Cortex of kidney (tissue), 1 donor: Measurements from ENCODE around the gene CASK.
"Not testable (repeated sequence)": the region's sequence is repeated elsewhere in the genome, so short reads cannot be mapped to it uniquely, and the experiment has no call there.

Experiments
- DNase-seq: peaks from one replicate; lab custom pipeline; 2025; lab: John Stamatoyannopoulos, UW

CASK gene

DNA sequence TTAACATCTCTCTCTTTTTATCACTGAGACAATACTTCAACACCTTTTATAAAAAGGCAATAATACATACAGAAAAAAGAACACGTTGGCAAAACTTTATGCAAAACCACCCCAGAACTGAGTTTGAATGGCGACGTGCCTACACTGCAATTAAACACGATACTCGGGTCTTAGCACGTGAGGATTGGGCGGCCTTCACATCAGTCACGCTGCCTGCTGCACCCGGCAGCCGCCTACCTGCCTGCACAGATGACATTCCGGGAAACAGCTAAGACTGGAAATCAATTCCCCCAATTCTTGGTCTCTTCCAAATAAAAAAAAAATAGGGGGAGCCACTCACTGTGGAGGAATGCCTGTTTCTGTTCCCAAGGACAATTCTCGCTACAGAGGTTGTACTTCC is 408.0 kb downstream of the CASK start:
- DNase-seq, result no peak

DNA sequence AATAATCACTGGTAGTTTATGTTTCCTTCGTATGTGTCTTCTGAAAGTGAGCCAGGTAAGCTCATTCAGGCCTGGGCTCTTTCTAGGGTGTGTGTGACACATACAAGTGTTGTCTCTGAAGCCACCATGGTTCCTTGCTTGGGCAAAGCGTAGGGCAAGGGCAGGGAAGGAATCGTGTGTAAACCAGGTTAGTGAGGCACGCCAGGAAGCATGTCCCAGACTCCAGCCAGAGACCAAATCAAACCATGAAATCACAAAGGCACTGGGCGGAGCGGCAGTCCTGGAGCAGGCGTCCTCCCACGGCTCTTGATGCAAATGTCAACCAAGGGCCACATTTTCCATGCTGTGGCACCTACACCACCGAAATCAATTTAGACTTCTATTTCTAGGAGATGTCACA is 409.2 kb downstream of the CASK start:
- no peak for DNase-seq

DNA sequence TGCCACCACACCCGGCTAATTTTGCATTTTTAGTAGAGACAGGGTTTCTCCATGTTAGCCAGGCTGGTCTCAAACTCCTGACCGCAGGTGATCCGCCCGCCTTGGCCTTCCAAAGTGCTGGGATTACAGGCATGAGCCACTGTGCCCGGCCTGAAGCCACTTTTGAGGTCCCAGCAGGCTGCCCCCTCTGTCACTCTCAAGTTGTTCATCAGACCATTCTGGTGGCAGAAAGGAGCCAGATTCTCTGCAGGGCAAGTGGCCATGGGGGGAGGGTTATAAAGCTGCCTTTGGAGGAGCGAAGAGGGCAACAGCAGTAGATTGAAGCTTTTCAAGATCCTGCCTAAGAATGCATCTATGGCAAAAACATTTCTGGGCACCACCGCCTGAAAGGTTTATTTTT is 410.5 kb downstream of the CASK start:
- DNase-seq, result not testable (repeated sequence)

DNA sequence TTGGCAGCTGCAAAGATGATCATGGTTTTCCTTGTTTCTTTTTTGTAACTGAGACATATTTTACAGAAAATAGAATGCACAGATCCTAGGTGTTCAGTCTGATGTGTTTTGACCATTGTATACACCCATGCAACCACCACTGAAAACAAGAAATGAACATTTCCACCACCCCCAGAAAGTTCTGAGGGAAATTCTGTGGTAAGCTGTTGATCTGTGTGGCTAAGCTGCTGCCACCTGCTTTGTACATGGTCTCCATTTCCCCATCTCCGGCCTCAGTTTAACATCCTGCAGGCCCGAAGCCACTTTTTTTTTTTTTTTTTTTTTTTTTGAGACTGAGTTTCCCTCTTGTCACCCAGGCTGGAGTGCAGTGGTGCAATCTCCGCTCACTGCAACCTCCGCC is 411.0 kb downstream of the CASK start:
- no peak for DNase-seq

DNA sequence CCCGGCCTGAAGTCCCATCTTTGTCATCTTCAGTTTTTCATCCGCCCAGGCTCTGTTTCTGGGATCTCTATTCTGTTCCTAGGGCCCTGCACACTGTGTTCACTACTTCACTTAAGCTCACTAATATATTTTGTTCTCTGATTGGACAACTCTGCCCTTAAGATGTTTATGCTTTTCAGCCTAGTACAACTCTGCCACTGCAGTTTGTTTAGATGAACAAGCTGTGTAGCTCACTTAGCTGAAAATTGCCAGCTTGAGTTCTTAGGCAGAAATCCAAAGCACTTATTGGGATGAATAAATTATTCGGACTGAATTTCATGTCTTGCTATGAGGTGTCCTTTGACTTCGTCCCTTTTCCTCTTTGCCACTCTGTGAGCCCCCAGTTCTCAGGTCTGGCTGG is 415.4 kb downstream of the CASK start:
- no peak for DNase-seq

DNA sequence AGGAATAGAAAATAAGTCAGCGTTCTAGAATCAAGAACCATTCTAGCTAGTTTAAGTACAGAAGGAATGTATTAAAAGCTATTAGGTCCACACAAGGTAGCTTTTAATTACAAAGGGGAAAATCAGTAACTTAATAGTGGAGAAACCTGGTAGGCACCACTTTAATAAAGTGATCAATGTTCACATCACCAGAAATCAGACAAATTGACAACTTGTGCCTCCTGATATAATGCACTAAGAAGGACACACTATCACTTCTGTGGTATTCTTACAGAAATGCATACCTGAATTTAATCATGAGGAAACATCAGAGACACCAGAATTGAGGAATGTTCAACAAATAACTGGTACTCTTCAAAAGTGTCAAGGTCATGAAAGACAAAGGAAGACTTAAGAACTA is 421.4 kb downstream of the CASK start:
- no peak for DNase-seq

DNA sequence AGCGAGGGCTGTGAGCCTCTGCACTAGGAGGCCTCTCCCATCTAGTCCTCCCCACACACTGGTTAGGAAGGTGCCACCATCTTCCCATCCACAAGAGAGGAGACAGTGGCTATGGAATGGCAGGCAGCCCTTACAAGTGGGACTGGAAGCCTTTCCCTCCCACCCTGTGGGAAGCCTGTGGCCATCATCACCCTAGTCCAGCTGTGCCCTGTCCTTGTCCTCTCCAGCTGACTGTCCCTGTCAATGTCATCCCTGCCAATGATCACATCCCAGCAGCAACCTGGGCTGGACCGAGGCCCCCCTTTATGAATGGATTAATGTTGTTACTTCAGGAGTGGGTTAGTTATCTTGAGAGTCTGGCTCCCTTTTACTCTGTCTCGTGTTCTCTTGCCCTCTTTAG is 423.4 kb downstream of the CASK start:
- DNase-seq, result no peak

DNA sequence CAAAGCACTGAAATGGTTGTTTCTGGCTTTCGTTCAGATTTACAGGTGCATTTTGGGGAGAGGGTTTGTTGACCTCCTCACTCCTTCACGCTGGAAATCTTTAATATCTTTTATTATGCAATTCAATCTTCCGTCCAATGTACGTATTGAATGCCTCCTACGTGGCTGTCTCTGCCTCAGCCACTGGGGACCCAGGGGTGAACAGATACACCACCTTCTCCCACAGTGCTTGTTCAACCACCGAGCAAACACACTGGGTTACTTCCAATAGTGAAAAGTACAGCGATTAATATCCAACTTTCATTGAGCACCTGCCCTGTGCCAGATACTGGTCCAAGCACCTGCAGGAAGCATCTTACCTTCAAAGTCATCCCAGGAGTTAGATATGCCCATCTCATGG is 424.2 kb downstream of the CASK start:
- no peak for DNase-seq

DNA sequence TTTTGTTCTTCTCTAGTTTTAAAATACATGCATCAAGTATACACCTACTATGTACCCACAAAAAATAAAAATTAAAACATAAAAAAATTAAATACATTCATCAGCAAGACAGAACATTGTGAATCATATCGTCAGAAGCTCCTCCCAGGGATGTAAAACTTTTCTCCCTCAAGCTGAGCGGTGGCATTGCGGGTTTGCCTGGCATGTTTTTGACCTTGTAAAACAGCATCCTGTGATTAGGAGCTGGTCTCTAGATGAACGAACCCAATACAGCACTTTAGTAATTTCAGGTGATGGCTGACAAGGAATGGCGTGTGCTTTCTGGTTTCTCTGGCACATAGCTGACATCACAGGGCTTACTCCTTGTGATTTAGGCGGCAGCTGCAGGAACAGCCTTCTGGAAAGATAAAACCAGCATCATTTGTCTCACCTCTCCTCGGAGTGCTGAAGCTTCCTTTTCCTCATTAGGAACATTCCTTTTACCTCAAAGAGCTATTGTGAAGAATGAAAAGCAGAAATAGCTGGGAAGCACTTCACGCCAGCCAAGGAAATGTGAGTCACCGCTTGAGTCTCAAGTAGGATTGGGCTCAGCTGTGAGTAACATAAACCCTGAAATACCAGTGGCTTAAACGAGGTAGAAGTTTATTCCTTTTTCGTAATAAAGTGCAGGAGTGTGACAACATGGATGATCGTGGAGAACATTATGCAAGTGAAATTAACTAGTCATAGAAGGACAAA is 431.9 kb downstream of the CASK start:
- no peak for DNase-seq

DNA sequence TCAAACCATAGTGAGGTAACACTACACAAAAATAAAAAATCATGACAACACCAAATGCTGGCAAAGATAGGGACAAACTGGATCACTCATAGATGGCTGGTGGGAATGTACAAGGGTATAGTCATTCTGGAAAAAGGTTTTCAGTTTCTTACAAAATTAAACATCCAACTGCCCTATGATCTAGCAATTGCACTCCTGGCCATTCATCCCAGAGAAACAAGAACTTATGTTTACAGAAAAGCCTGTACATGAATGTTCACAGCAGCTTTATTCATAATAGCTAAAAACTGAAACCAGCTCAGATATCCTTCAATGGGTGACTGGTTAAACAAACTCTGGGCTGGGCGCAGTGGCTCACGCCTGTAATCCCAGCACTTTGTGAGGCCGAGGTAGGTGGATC is 432.9 kb downstream of the CASK start:
- no peak for DNase-seq

DNA sequence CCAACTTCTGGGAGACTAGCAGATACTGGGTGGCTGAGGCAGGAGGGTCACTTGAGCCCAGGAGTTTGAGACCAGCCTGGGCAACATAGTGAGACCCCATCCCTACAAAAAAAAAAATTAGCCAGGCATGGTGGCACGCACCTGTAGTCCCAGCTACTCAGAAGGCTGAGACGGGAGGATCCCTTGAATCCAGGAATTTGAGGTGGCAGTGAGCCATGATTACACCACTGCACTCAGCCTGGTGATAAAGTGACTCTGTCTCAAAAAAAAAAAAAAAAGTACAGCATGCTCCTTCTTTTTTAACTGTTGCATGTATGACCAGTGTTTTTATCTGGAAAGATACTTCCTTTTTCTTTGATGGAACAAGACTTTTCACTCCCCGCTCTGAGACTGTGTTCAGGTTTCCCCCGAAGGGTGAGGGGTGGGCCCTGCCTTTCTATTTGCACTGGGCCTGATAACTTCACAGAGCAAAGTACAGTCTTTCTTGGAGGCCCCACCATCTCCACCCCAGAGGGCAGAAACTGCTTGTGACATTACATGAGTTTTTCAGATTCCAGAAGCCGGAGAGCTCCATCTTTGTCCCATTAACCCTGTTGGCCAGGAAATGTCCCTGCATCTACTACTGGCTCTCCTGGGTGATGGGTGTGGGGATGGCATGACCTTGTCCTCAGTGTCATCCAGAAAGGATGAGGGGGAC is 441.1 kb downstream of the CASK start:
- no peak for DNase-seq

DNA sequence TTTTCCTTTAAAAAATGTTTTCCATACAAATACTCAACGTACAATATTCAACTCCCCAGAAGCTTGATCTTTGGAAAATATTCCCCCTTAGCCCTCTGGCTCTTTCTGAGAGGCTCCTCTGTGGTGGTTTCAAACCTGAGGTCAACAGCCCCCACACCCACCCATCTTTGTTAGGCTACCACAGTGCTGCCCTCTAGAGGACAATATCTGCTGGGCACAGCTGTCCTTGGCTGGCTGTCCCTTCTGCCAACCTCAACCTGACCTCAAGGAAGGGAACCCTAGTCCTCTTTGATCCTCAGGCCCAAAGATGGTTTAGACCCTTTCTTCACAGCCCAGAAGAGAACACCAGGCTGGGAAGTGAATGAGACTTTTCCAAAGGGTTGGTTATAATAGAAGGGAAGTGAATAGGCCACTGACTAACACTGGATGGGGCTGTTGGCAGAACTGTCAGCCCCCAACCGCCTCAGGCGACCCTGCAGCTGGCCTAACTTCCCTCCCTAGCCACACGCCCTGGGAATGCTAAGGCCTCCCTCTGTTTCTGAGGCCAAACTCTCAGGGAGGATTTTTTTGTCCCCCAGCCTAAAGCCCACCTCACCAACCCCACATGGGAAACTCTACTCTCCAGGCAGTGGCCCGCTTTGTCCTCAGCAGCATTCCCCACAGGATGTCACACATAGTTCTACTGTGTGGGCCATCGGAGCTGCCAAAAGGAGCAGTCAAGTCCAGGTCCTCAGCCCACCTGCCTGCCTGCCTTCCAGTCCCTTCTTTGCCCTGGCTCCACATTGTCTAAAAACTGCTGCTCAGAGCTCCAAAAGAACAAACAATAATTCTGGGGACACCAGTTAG is 441.9 kb downstream of the CASK start:
- DNase-seq, result peak; percentile 3

DNA sequence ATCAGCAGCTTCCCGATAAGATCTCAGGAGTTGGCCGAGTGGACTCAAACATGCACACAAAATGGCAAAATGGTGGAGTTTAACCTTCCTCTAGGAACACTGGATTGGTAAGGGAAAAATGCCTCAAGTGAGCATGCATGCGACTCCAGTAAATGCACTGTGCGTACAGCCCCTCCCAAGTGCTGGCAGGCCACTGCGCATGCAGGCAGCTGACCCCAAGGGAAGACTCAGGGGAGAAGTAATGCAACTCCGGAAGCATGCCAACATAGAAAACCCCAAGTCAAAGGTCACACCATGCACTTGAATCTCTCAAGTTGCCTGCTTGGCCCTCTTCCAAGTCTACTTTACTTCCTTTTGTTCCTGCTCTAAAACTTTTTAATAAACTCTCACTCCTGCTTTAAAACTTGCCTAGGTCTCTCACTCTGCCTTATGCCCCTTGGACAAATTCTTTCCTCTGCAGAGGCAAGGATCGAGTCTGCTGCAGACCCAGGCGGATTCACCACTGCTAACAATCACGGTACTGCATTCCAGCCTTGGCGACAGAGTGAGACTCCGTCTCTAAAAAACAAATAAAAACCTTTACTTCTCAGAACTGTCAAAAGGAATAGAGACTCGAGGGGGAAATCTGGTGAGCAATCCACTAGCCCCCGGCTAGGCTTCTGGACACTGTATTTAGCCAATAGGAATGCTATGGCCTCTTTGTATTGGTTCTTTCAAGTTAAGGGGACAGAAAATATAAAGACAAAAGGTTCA is 442.7 kb downstream of the CASK start:
- DNase-seq, result no peak

DNA sequence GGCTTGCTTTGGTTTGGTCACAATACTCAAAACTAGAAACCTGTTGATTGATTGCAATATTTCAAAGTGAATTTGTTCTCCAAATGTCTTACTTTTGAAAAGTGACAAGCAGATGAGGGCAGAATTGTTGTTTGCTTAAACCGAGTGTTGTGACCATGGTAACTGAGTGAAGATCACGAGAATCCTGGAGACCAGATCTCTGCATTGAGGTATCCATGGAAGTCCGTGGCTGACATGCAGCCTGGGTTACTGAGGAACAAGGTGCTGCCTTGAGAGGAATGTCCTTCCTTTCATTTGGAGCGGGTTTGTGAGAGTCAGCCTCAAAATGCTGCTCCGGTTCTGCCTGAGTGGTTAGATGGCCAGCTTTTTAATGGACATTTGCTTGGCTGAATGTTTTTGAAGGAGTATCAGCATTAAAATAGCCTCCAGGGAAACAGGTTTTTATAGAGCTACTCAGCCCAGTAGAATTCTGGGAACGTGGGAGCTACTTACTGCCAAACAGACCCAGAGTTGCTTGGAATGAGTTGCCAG is 444.9 kb downstream of the CASK start:
- DNase-seq, result no peak

DNA sequence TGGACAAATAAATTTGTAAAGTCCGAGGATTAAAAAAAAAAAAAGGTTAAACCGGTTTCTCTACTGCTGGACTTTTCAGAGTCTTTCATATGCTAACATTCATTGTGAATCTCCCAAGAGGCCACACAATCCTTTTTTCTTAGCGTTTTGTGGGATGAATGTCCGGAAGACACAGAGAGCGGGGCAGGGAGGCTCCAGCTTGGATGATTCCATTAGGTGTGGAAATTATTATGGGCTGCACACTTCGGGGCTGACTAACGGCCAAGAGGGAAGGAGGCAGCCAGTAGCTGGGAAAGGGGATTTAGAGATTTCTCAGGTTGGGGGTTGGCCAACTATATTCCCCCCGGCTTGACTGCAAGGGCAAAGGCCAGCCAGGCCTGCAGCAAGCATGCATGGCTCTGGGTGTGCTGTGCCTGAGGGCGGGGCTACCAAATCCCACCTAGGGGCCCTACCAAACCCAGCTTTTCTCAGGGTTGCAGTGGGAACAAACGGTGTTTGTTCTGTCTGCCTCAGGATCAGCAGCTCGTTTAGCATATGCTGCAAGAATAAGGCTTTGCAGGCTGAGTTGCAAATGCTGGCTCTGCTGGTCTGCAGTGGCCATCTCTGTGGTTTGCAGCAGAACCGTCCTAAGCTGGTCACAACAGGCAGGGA is 447.6 kb downstream of the CASK start:
- DNase-seq, result no peak

DNA sequence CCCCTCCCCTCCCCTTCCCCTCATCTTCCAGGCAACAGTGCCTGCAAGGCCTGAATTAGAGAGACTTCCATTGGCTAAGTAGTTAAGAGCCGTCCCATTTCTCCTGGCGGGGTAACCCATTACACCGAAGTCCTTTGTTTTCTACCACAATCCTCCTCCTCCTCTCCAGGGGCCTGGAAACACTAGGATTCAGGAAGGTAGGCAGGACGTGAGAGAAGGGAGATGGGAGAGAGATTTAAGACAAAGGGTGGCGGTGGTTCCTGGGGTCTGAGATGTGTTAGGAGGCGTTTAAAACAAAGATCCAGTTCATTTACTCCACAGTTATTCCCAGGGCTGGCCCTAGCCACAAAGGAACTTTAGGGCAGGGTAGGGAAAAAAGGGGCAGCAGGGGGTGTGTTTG is 448.2 kb downstream of the CASK start:
- no peak for DNase-seq

DNA sequence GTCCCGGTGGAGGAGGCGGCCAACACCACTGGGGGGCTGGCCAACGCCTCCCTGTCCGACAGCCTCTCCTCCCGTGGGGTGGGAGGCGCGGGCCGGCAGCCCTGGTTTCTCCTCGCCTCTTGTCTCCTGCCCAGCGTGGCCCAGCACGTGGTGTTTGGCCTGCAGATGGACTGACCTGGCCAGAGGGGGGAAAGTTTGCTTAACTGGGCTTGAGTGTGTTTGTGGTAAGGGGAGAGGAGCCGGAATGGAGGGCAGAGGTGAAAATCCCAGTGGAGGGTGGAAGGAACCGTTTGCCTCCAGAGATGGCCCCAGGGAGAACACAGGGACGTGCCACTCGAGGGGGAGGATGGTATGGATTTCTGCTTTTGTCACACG is 448.6 kb downstream of the CASK start:
- DNase-seq, result no peak

DNA sequence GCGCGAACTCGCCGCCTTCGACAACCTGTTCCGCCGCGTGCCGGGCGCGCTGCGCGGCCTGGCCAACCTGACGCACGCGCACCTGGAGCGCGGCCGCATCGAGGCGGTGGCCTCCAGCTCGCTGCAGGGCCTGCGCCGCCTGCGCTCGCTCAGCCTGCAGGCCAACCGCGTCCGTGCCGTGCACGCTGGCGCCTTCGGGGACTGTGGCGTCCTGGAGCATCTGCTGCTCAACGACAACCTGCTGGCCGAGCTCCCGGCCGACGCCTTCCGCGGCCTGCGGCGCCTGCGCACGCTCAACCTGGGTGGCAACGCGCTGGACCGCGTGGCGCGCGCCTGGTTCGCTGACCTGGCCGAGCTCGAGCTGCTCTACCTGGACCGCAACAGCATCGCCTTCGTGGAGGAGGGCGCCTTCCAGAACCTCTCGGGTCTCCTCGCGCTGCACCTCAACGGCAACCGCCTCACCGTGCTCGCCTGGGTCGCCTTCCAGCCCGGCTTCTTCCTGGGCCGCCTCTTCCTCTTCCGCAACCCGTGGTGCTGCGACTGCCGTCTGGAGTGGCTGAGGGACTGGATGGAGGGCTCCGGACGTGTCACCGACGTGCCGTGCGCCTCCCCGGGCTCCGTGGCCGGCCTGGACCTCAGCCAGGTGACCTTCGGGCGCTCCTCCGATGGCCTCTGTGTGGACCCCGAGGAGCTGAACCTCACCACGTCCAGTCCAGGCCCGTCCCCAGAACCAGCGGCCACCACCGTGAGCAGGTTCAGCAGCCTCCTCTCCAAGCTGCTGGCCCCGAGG is 449.2 kb downstream of the CASK start:
- no peak for DNase-seq

DNA sequence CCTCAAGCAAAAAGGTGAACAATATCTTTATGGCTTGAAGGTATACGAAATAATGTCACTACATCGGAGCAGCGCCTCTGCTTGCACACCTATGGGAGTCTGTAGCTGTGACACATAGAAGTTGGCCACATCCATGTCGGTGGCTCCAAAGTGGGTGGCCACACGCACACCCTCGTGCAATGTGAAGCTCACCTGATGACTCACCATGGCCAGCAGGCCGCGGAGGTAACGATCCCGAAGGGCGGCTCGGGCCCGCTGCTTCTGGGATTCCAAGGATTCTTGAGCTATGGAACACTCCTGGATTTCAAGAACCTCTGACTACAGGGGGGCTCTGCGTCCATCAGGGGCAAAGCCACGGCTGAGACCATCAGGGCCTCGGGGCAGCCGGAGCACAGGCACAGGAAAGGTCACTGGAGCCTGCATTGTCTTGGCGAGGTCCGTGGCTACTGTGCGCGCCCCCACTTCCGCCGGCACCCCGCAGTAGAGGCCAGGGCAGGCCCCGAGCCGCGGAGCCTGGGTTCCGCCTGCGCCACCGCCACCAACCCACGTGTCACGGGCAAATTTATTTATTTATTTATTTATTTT is 451.0 kb downstream of the CASK start:
- DNase-seq, result no peak

DNA sequence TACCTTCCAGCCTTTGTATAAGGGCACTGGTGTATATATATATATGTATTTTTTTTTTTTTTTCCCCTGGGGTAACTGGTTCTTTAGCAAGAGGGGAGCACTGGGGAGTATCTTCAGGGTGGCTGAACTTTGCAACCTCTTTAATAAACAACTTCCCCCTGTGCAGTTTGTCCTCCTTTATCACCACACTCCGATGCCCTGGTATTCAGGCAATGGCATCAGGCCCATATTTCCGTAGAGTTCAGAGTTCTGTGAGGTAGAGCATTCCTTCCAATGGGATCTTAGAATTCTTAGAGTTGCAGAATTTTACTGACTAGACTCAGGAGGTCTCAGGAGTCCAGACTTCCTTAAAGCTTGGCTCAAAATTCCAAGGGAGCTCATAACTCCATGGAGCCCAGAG is 451.6 kb downstream of the CASK start:
- no peak for DNase-seq
